DMS79 (cell line): ENCODE results near the gene REM2.

Experiments
- DNase-seq: peaks from one replicate; lab custom pipeline; 2025; lab: John Stamatoyannopoulos, UW

The REM2 gene

GRCh38 chr14:22929104-22929960 lies 46.3 kb downstream of the REM2 start, which contains the start of gene PRMT5:
PRMT5 (minus strand) TSS chr14:22929376; CDS start chr14:22929361, 15 bp downstream.
- DNase-seq: peak; percentile 100

GRCh38 chr14:22929961-22930364 lies 46.9 kb downstream of the REM2 start:
- DNase-seq: no peak

- DNase-seq: no peak
These were observed 49.1 kb downstream of the REM2 start for GRCh38 chr14:22932146-22932545.

- DNase-seq: no peak
These were observed 52.1 kb downstream of the REM2 start for GRCh38 chr14:22935156-22935555.
